ENCODE data around the gene PMEPA1.

GRCh38 chr20:57712851-57713504 is 3.2 kb upstream of the PMEPA1 start:
- TF ChIP-seq, protein P1, sequence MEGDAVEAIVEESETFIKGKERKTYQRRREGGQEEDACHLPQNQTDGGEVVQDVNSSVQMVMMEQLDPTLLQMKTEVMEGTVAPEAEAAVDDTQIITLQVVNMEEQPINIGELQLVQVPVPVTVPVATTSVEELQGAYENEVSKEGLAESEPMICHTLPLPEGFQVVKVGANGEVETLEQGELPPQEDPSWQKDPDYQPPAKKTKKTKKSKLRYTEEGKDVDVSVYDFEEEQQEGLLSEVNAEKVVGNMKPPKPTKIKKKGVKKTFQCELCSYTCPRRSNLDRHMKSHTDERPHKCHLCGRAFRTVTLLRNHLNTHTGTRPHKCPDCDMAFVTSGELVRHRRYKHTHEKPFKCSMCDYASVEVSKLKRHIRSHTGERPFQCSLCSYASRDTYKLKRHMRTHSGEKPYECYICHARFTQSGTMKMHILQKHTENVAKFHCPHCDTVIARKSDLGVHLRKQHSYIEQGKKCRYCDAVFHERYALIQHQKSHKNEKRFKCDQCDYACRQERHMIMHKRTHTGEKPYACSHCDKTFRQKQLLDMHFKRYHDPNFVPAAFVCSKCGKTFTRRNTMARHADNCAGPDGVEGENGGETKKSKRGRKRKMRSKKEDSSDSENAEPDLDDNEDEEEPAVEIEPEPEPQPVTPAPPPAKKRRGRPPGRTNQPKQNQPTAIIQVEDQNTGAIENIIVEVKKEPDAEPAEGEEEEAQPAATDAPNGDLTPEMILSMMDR (conservative IDR thresholded peaks at IDR 0.05) = no peak
- TF ChIP-seq ZFX (IDR thresholded peaks at IDR 0.05) = no peak
